C4-2B (cell line): ENCODE measurements around the gene FAS.

Experiments used
- ZFX ChIP-seq: fragments of 450-650 bp; IDR thresholded peaks from 2 replicates; pipeline ENCODE4 v1.6.1; 2017
- TF ChIP-seq, protein P1 (sequence below): fragments of 450-650 bp; conservative IDR thresholded peaks from 2 replicates; pipeline ENCODE4 v1.5.1; 2017; ENCODE audit warnings: mild to moderate bottlenecking

DNA sequence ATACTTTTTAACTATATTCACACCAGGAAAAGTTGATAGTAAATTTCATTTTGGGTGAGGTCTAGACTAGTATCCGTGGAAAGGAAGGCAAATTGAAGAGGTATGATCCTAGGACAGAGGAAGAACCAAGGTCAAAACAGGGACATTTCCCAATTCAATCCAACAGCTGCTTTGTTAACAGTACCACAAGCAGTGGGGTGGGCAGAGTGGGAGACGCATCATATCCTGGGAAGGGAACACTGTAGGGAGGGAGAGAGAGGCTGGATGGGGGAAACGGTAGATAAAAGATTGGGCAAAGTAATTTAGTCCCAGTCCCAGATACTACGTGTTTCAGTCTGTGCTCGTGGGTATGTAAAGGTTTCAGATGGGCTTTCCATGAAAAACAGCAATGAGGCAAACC is 9.2 kb upstream of the FAS start:
- TF ChIP-seq, protein P1, sequence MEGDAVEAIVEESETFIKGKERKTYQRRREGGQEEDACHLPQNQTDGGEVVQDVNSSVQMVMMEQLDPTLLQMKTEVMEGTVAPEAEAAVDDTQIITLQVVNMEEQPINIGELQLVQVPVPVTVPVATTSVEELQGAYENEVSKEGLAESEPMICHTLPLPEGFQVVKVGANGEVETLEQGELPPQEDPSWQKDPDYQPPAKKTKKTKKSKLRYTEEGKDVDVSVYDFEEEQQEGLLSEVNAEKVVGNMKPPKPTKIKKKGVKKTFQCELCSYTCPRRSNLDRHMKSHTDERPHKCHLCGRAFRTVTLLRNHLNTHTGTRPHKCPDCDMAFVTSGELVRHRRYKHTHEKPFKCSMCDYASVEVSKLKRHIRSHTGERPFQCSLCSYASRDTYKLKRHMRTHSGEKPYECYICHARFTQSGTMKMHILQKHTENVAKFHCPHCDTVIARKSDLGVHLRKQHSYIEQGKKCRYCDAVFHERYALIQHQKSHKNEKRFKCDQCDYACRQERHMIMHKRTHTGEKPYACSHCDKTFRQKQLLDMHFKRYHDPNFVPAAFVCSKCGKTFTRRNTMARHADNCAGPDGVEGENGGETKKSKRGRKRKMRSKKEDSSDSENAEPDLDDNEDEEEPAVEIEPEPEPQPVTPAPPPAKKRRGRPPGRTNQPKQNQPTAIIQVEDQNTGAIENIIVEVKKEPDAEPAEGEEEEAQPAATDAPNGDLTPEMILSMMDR = no peak
- TF ChIP-seq ZFX = no peak
